T-helper 9 cell (primary cell): ENCODE results near the gene FAM181A.

ENCODE experiments used
- DNase-seq: peaks from one replicate; pipeline ENCODE4 v3.0.0-alpha.2; 2020

The FAM181A gene

DNA sequence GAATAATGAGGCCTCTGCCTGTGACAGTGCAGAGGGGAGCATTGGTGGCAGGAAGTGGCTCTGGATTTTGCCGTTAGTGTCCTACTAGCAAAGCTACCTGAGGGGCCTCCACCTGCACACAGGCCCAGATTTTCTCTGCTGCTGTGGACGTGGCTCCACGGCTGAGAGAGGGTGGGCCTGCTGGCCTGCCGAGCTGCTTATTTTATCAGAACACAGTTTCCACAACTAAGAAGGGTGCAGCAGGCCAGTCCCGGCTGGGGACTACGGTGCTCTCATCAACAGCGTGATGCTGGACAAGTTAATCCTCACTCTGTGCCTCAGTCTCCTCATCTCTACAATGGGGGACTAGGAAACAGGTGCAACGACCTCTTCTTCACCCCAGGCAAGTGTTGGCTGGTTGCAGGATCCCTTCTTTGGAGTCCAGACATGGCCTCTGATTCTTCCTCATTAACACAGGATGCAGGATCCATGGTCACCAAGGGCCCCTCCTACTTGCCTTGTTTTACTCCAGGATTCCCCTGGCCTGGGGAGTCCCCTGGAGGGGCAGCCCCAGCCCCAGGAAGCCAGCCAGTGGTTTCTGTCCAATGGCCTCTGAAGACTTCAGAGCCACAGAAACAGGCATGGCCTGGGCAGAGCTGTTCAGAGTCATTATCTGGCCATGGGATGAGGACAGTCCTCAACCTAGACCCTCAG lies 3.3 kb downstream of the FAM181A start:
- DNase-seq = no peak

DNA sequence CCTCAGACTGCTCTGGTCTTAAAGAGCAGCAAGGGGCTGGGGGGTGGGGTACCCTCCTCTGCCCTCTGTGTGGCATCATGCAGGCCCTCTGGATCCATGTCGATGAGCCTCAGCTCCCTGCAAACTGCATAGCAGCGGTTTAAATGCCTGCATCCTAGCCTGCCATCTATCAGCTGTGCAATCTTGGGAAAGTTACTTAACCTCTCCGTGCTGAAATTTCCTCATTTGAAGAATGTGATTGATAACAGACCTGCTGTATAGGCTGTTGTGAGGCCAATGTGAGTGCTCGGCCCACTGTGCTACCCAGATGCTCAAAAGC lies 3.8 kb downstream of the FAM181A start:
- DNase-seq = no peak

DNA sequence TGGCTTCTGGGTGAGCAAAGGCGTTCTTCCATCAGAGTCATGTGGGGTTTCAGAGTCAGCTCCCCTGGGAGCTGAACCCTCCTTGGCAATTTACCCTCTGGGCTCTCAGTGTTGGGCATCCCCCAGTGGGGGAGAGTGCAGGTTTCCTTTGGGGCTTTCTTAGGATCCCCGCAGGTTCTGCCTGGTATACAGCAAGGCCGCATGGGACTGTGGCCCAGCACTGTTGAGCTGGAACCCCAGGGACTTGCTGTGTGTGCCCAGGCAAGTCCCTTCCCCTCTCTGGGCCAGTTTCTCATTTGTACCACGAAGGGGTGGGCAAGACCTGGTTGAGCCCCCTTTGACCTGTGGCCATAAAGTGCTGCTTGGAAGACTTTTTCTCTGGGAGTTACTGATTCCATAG lies 5.5 kb downstream of the FAM181A start:
- DNase-seq = no peak

DNA sequence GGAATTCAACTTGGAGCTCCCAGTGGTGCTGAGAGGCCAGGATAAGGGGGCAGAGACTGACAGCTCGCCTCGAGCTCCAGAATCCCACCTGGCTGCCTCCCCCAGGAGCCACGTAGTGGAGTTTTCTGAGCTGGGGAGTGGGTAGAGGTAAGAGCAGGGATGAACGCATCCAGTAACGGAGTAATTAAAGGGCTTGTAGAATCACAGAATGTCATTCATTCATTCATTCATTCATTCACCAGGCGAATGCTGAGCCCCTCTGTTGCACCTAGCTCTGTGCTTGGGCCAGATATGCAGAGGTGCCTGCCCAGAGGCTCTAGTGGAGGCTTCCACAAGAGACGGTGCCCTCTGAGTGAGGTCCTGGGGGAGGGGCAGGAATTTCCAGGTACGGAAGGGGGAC lies 8.1 kb downstream of the FAM181A start:
- DNase-seq = no peak

DNA sequence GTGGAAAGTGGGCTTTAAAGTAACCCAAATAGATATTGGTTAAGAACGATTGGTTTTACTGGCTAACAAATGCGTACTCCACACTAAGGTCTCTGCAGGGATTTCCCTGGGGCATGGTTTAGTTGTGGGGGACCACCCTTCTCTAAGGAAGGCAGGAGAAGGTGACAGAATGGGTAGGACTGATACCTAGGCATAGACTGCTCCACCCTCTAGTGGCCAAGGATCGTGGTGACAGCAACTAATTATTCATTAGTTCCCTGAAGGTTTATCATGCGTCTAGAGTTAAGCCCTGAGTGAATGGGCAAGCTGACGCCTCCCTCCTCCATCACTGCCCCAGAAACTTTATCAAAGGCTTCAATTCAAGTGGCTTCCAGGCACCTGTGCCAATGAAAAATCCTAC lies 9.1 kb downstream of the FAM181A start:
- no peak for DNase-seq

DNA sequence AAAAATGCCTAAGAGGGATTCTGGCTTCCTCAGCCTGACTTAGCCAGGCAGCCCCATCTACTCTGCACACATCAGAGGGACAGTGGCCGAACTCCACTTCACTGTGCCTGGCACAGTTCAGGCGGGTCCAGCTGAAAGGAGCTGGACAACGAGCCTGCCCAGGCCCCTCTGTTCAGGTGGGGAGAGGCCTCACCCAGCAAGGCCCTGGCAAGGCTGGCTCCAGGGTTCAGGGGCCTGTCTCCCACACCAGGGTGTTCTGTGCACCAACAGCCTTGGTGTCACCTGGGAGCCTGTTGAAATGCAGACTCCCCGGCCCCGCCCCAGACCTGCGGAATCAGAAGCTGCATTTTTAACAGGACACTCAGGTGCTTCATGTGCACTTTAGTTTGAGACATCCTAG lies 9.8 kb downstream of the FAM181A start:
- no peak for DNase-seq

DNA sequence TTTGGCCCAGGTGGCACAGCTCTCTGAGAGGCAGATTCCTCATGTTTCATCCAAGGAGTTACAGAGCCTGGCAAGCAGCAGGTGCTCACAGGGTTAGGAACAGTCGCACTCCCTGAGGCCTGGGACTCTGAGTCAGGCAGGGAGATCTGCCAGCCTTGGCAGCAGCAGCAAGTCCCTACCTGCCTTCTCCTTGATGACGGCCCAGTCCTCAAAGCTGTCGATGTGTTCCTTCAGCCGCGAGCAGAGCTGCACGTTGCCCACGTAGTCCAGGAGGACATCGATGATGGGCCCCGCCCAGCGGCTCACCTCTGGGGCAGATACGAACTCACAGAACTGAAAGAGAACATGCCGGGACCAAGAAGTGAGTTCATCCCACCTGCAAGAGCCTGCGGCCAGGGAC lies 10.4 kb downstream of the FAM181A start:
- DNase-seq = no peak

DNA sequence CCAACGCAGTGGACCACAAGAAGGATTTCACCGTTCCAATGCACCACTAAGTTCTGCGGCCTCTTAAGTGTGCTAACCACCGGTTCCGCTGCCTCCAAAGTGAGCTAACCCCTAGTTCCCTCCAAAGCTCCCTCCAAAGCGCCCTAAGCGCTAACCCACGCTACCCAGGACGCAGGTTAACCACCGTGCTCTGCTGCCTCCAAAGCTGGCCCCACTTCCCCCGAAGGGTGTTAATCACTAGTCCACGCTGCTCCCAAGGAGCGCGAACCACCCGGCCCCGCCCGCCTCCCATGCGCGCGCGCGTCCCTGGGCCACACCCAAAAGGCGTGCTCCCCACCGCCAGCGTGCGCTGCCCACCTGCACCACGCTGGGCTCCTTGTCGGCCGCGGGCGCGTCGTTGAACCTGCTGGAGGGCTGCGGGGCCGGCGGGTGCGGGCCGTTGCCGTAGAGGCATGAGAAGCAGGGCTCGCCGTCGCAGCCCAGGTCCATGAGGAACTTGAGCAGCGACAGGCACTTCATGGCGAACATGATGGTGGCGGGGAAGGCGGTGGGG lies 11.7 kb downstream of the FAM181A start:
- no peak for DNase-seq

DNA sequence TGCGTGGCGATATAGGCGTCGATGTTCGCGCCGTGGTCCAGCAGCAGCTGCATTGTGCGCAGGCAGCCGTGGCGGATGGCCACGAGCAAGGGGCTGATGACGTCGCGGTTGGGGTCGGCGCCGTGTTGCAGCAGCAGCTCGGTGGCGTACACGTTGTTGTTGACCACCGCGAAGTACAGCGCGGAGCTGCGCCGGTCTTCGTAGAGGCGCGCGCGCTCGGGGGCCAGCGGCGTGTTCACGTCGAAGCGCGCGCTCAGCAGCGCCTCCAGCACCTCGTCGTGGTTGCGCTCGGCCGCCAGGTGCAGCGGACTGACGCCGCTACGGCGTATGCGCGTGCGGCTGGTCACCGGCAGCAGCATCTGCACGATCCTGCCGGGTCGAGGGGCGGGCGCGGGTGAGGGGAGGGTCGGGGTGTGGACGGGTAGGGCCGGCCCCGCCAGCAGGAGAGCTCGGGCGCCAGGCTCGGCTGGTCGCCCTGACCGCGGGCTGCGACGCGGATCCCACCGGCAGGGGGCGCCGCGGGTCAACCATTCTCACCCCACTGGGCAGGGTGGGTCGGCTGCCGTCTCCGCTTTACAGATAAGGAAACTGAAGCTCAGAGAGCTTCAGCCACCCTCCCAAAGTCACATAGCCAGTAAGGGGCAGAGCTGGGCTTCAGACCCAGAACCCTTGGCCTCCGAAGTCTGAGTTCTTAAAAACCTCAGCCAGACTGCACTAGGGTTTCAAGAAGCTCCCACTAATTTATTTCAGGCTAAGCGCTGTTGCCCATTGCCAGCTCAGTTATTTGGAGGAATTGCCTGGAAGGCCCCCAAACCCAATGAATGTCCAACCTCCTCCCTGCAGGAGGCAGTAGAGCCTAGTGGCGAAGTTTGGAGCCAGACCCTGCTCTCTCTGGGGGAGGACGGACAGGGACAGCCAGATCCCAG lies 12.4 kb downstream of the FAM181A start:
- peak; percentile 93 for DNase-seq

DNA sequence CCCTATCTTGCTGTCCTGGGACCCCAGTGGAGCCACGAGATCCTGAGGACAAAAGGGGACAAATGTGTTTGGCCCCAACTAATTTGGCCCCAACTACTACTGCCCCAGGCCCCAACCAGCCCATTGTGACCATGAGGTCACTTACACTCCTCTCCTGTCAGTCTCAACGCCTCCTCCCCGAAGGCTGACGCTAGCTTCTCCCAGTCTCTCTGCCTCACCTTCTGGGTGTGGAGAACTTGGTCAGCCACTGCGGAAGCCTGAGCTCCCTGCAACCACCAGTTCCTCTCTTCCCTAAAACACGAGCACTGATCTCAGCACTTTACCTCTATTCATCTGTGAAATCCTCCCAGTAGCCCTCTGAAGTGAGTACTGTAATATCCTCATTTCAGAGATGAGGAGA lies 13.3 kb downstream of the FAM181A start:
- no peak for DNase-seq

DNA sequence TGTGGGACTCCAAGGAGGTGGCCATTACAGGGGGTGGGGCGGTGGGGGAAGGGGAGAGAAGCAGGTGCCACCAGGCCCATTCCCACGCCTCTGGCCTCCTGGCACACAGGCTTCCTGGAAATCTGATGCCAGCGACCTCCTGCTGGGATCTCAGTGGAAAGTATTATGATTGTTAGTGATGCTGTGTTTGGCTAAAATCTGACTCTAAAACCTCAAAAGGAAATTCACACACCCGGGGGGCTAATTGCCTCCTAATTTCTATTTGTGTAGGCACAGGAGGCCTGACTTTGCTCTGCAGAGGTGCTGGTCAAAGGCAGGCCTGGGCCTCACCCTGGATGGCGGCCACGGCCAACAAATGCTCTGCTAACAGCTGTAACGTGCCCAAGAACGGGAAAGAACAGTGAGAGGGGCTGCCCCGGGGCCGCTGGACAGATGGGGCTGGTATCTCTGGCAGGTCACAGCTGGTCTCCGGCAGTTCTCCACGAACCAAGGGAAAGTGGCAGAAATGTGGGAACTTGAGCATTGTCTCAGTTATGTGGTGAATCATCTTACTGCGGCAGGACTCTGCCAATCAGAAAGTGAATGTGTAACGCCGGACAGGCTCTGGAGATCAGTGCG lies 14.3 kb downstream of the FAM181A start:
- no peak for DNase-seq

DNA sequence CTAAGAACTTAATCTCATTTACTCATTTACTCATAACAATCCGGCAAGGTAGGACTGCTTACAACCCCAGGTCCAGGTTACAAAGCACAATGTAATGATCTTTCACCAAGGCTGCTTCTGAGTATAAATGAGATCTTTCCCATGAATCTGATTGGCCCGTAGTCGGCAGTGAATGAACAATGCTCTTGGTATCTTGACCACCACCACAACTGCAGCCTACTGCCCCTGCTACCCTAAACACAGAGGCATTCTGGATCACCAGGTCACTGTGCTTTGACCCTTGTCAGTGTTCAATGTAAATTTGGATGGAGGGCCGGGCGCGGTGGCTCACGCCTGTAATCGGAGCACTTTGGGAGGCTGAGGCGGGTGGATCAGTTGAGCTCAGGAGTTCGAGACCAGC lies 15.9 kb downstream of the FAM181A start:
- no peak for DNase-seq

DNA sequence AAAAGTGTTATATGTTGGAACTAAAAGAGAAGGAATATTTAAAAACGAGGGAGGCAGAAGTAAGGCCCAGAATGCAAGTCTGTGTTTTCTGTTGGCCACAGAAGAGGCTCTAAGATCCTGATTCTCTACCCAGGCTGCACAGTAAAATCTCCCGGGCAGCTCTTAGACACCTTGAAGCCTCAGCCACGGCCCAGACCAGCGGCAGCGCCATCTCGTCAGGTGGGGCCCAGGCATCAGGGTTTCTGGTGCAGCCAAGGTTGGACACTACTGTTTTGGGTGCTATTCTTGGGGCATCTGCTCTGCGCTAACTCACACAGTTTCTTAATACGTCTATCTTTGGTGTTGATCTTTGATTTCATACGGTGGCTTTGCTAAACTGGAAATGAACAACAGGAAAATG lies 16.8 kb downstream of the FAM181A start:
- no peak for DNase-seq

DNA sequence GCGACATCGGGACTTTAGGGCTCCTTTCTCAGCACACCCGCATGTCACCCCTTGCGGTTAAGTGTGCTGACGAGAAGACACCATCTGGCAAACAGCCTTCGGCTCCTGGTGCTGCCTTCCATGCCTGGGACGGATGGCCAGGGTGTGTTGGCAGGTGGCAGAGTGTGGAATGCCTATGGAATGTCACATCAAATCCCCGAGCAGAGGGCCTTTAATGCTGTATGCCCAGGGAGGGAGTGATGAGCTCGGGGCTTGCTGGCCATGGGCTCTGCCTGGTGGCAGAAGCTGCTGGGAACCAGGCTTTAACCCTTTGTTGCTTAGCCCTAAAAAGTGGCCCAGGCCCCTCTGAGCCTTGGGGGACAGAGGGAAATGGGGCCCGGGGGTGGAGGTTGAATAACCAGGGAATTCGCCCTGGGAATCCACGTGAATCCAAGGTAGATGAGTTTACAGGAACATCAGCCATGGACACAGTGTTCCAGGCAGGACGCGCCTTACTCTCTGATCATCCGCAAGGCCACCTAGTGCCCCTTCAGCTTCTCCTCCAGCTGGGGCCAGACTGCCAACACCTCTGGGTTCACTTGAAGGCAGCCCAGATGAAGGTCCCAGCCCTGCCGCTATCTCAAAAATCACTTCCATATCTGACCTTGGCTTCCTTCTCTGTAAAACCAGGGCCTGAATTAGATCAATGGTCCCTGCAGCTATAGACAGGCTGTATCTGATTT lies 17.4 kb downstream of the FAM181A start:
- no peak for DNase-seq

DNA sequence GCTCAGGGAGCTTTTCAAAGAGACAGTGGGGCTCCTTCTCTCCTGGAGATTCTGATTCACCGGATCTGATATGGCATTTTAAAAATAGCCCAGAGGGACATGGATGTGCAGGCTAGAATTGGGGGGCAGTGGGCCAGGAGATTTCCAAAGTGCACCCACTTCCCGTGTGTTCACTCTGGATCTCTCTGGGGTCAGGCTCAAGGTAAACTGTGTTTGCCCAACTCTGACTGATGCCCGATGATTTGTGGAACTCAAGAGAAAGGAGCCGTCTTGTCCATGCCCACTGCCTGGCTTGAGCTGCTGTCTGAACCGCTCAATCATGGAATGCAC lies 17.9 kb downstream of the FAM181A start:
- no peak for DNase-seq

DNA sequence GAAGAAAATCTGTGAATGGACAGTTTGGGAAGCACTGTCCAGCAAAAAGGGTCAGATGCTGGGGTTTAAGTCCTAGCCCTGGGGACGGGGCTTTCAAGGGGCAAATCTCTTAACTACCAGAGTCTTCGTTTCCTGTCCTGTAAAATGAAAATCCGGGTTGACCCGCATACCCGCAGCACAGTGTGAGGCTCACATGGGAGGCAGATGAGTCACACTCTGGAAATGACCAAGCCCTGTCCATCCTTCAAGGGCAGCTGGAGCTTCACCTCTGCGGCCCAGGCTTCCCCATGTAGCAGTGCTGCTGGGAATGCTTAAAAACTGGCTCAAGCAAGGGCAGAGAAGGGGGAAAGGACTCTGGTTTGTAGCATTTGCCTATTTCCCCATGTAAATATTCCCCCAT lies 19.0 kb downstream of the FAM181A start:
- DNase-seq = no peak

DNA sequence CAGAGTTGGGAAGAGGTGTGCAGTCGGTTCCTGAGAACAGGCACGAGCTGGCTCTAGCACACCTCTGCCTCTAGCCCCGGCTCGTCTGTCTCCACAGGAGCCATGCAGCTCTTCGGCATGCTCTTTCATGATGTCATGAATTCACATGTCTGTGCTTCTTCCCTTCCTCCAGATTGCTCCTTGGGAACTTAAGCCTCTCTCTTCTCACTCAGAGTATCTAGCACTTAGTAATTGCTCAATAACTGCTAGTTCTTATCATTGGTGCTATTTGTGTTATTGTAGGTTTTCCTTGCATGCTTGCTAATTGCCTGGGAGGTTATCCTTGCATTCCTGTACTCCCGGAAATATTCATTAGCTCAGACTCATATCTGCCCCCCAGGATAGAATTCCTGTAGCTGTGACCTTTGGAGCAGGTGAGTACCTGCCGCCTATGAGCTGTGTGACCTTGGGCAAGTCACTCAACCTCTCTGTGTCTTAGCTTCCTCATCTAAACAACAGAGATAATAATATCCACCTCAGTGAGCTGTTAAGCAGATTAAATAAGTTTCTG lies 19.5 kb downstream of the FAM181A start:
- no peak for DNase-seq

DNA sequence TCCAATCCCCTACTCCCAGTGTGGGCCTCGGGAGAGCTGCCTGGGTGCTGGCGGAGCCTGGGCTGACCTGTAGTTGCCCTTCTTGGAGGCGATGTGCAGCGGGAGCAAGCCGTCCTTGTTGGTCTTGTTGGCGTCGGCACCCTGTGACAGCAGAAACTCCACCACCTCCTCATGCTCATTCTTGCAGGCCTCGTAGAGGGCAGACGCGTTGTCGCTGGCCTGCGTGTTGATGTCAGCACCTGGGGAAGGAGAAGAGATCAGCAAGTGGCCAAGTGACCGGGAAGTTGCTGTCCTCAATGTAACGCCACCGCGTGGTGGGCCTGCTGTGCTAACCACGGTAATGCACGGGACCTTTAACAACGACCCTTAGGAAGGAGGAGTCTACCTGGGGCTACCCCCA lies 20.1 kb downstream of the FAM181A start:
- DNase-seq = no peak

DNA sequence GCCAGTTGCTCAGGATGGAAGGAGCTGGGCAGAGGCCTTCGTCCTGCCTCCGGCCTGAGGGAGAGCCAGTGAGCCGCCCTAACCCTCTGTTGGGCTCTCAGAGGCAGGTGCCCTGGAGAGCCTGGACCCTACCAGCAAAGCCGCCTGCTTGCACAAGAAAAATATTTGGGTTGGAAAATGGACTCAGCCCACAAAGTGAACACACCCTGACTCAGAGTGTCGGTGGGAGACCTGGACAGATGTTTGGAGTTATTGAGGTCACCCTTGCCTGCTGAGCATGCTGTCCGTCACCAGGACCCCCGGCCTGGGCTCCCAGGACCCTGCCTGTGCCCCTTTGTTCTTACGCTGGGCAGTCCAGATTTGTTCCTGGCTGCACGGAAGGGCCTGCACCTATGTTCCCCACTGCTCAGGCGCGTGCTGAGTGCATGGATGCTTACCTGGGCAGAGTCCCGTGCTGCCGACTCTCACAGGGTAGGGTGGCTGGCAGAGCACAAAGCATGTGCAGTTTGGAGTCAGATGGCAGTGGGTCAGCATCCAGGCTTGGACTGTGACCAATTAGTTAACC lies 22.4 kb downstream of the FAM181A start:
- DNase-seq = no peak

DNA sequence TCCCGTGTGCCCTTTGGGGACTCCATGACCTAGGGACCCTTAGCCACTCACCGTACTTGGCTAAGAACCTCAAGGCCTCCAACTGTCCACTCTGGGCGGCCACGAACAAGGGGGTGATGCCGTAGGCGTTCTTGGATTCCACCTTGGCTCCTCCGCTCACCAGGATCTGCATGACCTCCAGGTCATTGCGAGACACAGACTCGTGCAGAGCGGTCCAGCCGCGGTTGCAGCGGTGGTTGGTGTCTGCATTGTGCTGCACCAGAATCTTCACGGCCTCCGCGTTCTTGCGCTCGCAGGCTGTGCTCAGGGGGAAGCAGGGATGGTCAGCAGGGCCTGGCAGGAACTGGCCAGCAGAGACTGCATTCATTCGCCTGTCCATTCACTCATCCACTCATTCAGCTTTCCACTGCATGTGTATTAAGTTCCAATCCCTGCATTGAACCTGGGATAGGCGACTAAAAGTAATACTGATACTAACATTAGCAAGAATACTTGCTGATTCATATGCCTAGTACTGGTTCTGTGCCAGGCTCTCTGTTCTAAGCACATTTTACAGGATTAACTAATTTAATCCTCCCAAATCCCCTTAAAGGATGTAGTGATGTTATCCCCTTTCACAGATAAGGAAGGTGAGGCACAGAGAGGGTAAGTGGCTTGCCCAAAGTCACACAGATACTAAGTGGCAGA lies 23.9 kb downstream of the FAM181A start:
- no peak for DNase-seq

DNA sequence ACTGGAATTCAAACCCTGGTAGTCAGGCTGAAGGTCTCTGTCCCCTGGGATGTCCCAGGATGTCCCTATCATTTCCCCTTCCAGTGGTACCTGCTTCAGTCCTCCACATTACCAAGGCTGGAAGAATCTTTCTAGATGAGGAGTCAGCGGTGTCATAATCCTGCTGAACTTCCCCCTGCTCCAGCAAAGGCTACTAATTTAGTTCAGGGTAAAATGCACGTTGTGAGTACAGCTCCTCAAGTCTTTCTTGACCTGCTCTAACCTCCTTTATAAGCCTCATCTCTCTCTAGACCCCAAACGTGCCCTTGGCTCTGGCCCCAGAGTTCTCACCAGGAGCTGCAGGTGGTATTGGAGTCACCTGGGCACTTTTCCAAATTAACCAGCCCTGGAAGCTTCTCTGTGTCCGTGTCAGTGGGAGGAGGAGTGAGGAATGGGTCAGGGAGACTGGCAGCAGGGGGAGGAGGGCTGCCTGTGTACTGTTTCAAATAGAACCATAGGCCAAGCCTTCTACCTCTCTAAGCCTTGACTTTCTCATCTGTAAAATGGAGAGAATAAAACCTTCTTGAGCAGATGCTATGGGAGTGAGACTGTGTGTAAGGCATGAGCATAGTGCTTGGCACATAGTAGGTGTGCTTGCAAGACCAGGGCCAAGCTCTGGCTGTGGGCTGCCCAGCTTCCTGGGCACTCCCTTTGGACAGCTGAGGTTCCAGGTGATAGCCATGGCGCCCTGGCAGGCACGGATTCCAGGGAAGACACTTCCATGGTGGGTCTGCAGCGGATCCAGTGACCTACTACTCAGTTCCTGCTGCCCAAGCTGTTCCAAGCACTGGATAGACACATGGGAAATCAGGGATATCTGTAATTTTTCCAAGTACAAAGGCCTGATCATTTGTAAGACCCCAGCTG lies 24.7 kb downstream of the FAM181A start:
- DNase-seq = no peak
